HG02884 (cell line): ENCODE measurements around the gene DAAM1.

Experiments used
- ATAC-seq: cut with Tn5 transposase; IDR thresholded peaks from one replicate; pipeline ENCODE4 v1.9.1; 2021; ENCODE audit warnings: mild to moderate bottlenecking, moderate library complexity; ENCODE audit not compliant: unreplicated experiment

The DAAM1 gene

DNA sequence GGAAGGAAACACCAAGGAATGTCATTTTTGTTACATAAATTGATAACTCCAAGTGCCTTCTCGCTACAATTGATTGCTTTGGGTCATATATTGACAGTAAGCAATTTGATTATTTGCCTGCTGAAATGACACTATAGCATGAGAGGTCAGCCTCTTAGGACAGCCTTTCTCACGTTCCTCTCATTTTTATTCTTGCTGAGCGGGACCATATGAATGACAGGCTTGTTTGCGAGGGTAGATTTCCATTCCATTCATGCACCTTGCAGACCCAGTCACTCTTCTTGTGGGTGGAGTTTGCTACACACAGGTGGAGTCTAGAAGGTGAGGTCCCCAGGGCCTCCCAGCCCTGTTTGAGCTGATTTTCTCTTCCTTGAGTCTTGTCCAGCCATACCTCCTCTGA lies 27.3 kb downstream of the DAAM1 start:
- no peak for ATAC-seq

DNA sequence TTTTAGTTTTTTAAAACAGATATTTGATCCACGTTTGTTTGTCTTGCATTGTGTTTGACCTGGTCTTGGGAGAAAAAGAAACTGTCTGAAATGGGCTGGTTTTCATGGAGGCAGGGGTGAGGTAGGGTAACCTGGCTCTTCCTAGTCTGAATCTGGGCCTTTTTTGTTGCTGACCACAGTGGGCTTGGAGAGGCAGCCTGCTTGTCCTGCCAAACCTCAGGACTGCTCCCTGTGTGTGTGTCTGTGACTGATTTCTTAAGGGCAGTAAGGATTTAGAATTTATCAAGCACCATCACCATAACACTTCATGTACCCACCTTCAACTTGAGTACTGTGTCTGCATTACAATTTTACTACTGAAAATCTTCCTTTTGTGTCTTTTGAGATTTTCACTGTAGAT lies 28.5 kb downstream of the DAAM1 start:
- no peak for ATAC-seq

DNA sequence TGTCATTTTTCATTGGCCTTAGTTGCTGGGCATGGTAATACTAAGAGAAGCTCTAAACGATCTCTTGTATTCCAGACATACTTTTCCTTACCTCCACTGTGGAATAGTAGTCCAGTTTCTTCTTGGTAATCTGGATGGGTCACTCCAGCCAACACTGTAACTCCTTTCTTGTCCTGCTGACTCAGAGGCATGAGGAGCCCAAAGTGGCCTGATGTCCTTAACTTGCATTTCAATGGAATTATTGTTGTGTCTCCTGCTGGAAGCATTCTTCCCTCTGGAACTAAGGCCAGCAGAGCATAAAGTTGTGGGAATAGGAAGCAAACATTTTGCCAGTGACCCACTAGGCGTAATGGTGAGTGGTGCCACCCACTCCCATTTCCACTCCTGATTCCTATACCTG lies 33.1 kb downstream of the DAAM1 start:
- no peak for ATAC-seq

DNA sequence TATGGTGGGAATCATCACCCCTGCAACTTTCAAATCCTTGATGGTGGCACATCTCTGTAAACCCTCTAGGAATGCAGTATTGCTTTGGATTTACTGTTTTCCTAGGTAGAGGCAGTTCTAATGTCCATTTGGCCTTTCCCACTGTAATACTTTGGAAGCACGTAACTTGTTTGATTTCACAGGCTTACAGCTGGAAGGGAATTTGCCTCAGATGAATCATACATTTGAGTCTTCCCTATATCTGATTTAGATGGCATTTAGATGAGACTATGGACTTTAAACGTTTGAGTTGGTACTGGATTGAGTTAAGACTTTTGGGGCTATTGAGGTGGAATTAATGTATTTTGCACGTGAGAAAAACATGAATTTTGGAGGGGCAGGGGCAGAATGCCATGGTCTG lies 35.9 kb downstream of the DAAM1 start:
- ATAC-seq = no peak

DNA sequence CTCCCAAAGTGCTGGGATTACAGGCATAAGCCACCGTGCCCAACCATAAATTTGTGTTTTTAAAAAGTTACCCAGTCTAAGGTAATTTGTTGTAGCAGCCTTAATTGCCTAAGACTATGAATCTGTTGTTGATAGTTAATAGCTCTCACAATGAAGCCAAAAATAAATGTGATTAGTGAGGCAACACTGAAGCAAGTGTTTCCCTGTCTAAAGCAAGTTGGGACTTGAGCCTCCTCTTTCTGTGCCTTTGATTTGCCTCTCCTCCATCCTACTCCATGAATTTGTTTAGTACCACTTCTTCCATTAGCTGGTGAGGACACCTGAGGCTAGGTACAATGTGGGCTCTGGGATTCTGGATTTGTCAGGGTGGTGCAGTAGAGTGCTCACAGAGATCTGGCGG lies 36.8 kb downstream of the DAAM1 start:
- no peak for ATAC-seq

DNA sequence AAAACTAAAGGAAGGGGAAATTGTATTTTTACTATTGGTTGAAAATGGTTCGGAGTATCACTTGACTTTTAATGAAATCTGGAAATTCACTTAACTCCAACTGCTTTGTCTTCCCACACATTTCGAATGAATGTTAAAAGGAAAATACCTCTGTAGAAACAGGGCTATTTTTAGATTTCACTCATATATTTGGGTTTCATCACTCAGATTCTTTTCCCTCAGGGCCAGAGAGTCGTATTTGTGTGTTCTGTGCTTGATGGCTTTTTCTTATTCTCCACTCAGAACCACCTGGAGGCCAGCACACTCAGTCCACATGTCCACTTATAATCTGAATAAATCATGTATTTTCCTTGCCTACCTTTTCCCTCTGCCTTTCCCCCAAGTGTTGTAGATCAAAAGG lies 40.0 kb downstream of the DAAM1 start:
- no peak for ATAC-seq

DNA sequence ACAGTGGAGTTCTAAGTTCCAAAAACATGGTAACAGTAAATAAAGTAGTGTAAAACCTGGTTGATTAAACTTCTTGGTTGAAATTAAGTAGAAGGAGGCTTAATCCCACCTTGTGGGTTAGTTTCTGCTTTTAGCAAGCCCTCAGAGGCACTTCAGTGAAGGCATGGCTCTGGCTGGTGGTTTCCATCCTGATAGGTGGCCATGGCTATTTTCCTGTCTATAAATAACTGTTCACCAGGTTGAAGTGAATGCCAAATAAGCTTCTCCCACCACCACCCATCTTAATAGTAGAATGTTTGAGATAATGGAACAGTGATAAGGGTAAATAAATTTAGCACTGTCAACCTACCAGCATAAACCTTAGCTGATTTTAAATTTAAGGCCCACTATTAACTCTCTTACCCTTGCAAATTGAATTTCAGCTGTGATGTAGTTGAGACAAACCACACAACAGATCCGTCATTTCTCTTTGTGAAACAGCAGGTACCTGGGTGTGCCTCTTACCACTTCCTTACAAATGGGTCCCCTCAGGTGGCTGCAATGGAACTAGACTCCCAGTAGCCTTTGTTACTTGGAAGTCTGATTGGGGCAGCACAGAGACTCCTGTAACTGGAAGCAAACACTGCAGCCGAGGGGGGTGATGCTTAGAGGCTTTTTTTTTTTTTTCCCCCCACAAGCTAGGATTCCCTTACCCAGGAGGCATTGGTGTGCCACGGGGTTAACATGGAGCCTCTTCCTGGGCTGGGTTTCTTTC lies 41.4 kb downstream of the DAAM1 start:
- no peak for ATAC-seq

DNA sequence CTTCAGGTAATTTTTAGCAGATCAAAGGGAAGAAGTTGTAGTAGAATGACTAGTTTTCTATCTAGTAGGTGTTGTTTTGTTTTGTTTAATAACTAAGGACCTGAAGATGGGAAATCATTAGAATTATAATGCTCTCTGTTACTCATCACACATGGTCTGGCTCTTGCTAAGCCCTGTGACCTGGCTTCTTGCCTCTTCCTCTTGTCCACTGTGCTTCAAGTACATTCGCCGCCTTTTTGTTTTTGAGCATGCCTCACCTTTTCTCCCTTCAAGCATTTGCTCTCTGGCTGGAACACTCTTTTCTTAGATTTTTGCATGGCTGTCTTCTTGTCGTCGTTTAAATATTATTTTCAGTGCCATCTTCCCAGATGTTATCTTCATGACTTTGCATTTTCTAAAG lies 47.7 kb downstream of the DAAM1 start:
- no peak for ATAC-seq

DNA sequence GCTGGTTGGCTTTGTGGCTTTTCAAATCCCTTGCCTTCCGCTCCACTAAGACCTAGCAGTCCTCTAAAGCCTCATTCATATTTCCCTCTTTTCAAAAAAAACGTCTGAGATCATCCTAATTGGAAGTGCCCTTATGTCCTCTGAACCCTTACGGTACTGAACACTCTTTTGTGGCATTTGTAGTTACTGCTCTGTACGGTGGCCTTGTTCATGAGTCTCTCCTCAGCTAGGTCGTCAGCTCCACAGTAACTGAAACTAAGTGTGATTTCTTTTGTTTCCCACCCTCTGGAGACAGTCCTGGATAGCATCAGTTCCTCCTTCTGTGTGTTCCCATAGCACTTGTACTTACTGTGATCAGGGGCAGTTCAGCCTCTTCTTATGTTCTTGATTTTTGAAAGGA lies 49.7 kb downstream of the DAAM1 start:
- no peak for ATAC-seq

DNA sequence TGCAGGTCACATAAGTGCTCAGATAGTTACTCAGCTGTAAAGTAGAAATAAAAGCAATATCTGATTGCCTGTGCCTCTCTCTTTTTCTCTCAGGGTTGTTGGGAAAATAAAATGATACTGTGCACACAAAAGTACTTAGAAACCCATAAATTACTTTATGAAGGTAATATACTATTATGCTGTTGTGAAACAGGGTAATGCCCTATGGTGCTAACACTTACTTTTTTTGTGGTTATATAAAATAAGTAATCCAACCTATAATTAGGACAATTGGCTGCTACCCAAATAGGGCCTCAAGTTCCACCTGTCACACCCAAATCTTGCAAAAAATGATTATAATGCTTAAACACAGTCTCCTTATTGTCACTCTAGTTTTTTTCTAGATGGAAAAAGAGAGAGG lies 50.6 kb downstream of the DAAM1 start:
- ATAC-seq = no peak

DNA sequence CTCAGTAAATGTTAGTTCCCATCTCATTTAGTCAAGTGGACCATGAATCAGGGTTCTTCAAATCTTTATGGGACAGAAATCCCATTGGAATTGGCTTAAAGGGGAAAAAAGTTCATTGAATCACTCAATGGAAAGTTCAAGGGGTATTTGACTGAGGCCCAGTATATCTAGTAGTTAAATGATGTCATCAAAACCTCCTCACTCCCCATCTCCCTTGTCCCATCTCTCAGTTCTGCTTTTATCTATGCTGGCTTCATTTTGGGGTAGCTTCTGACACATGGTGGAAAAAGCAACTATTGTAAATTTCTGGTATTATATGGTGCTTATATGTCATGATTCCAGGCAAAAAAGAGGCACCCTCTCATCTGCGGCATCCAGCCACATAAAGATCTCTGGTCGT lies 51.9 kb downstream of the DAAM1 start:
- ATAC-seq = peak; percentile 89

DNA sequence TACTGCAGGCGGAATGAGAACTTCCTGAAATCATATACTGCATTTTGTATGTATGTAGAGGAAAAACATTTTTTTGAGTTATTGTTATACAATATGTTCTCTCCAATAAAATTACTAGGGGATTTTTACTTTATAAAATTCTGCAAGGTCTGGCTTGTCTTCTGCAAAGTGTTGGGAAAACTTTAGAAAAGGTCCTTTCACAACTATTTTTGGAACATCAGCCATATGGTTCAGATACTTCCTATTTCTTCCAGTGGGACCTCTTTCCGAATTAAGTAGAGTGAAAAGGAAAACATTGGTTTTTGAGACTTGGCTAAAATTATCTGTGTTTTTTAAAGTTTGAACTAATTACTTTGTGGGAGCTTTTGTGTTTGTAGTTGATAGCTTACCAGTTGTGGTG lies 52.7 kb downstream of the DAAM1 start:
- no peak for ATAC-seq

DNA sequence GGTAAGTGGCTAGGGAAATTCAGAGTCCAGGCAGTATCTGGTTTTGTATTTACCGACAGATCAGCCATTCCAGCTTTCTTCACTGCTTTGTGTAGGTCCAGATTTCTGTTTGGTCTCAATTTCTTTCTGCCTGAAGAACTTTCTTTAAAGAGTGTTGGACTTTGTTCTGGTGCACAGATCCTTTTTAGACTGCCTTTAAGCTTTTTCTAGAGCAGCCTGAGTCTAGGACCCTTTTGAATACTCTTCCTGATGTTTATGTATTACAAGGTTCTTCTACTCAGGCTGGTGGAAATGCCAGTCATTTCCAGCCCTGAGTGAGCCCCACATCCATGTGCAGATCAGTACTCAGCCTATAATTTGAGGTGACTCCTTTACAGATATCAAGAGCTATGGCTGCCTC lies 54.7 kb downstream of the DAAM1 start:
- ATAC-seq = no peak

DNA sequence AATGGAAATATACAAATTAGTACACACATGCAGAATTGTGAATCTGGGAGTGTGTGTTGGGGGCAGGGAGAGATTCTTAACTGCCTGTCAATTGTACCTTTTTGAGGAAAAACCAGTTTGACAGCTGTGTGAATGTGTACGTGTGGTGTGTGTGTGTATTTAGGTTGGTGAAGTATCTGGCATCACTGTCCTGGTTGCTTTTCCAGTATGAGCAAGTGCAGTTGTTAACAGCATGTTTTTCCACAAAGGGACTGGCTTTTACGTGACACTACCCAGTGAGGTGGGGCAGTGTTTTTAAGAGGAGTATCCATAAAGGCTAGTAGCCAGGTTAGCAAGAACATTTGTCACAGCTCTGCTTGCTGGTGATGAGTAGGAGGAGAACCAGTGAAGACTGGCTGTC lies 56.1 kb downstream of the DAAM1 start:
- ATAC-seq = no peak

DNA sequence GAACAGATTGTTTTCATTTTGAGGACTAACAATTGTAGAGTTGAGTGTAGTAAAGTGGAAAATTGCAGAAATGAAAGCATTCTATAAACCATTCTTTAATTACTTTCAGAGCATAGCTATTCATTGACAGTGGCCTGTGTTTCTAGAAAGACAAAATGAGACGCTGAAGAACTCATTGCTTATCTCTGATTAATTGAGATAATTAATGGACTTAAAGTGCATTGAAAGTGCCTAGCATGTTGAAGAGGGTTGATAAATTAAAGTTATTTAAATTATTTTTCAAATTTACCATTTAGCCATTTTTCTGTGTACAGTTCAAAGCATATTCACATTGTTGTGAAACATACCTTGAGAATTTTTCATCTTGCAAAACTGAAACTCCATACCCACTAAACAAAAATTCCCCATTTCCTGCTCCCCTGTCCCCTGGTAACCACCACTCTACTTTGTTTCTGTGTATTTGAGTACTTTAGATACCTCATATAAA lies 57.4 kb downstream of the DAAM1 start:
- ATAC-seq = peak; percentile 80

DNA sequence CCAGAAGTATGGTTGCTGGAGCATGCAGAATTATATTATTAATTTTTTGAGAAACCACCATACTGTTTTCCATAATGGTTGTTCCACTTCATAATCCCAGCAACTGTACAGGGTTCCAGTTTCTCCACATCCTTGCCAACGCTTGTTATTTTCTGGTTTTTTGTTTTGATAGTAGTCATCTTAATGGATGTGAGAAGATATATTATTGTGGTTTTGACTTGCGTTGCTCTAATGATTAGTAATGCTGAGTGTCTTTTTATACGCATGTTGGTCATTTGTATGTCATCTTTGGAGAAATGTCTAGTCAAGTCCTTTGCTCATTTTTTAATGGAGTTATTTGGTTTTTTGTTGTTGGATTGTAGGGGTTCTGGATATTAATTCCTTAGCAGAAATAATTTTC lies 58.1 kb downstream of the DAAM1 start:
- ATAC-seq = no peak

DNA sequence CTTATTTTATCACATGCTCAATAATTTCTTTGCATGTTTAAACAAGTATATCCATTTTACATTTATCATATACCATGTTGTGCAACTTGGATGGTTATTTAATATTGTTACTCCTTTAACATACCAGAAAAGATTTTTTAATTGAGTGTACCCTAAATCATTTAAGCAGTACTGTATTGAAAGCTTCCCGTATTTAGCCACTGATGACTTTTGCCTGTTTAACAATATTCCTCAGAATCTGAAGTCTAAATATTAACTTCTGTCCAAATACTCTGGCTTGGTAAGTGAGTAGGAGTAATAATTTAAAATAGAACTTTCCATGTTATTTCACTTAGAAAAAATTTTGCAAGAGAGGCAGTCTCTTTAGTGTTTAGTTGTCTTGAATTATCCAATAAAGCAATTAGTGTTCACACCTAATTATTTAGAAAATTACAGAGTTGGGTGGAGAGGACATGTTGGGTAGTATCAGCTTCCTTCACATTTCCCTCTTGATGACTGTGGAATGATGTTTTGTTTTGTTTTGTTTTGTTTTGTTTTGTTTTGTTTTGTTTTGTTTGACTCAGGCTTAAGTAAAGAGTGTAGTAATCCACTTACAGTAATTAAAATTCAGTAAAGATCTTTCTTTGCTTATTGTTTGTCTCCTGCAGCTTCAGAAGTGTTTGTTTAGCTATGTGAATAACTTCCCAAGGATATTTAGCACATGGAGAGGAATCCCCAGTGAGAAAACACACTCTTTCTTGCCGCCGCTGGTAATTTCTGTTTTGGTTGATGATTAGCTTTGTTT lies 59.5 kb downstream of the DAAM1 start:
- ATAC-seq = no peak

DNA sequence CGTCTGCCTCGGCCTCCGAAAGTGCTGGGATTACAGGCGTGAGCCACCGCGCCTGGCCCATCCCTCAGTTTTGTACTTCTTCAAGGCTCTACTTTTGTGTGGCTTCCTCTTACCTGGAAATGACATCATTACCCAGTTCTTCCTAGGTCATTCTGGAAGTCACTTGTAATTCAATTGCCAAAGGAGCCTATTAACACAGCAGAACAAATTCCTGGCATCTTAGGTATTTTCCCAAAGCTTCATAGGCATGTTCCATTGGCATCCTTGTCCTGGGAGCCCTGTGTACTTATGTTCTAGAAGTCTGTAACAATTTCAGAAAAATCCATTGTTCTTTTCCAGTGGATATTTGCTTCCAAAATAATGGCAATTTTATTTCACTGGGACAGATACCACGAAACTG lies 60.6 kb downstream of the DAAM1 start:
- ATAC-seq = no peak

DNA sequence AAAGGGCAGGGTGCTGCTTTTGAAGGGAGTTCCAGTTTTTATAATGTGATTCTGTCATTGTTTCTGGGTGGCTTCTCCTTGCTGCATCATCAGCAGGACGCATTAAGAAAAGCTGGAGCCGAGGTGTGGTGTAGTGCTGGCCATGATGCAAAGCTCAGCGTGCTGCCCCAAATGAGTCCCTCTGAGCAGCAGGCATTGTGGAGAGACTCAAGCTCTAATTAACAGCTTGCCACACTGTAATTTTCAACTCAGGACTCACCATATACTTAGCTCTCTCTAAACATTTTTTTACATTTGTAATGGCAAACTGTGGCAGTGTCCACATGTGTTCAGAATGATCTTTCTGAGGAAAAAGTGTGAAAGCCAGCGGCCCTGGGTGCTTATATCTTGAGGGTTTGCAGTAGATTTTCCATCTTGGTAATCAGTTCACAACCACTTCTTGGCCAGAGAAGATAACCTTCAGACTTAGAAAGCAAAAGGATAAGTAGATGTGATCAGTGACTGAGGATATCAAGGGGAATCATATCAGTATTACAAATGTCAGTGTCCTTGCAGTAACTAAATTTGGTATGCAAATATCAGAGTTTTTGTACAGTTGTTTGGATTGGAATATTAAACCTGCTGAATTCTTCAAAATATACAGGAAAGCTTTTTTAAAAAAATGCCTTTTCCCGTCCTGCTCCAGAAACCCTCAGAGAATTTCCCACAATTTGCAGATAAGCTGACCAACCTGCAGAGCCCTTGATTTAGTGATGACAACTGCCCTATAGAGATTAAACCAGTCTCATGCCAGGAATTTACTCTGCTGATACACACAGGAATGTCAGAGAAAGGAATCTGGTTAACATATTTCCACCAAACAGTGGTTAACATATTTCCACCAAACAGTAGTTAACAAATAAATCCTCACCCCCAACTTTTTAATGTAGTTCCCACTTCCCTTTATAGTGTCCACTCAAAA lies 63.6 kb downstream of the DAAM1 start:
- no peak for ATAC-seq

DNA sequence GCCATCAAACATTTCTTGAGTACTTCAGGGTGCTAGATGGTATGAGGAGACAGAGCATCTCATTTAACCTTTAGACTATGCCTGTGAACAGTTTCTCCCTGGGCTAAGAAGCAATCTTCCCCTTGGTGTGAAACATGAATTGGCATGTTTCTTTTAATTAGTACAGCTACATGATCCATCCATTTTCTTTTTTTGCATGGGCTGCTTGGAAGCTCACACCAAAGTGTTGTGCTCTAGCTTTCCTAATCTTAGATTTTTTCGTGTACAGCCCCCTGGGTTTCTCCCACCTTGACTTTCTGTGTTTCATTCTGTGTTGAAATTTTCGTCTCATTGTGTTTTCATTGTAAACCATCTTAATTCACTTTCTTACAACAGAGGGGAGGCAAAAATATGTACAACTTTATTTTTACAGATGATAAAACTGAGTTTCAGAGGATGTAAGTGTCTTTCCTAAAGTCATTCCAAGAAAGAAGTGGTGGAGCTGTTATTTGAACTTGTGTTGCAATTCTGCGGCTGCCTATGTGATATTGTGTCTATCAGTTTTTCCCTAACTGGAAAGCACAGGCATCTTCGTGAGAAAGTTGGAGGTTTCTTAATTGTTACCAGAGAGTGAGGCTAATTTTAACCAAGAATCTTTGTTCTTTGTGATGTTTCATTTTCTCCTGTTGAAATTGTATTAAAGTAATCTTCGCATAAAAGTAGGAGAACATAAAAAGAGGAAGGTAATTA lies 64.5 kb downstream of the DAAM1 start:
- ATAC-seq = no peak

DNA sequence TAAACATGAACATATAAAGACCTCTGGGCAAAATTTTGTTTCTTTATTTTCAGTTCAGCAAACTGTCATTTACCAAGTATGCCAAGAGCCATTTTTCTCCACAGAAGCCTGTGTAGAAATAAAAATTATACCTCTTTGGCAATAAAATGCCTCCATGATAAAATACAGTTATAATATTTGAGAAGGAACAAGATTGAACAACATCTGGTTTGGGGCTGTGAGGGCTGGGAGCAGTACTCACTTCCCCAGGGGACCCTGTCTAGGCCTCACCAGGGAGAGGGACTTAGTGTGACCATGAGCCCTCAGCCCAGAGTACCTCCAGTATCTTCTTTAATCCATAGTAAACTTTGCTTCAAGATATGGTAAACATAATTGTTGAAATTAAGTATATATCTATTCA lies 65.1 kb downstream of the DAAM1 start:
- no peak for ATAC-seq
